SKM-1 treated with dmso at 0.1 percent for 144 hours (cell line): ENCODE data around the gene ADAM33.

Experiments
- DNase-seq: peaks from one replicate; lab custom pipeline; 2025; ENCODE audit not compliant: unreplicated experiment; lab: John Stamatoyannopoulos, UW

Gene ADAM33

GRCh38 chr20:3647473-3647872 is 34.3 kb downstream of the ADAM33 start:
- DNase-seq: no peak

- DNase-seq: no peak
Measured at GRCh38 chr20:3646651-3647050, 35.2 kb downstream of the ADAM33 start.

- DNase-seq: no peak
Measured at GRCh38 chr20:3646067-3646440, 35.8 kb downstream of the ADAM33 start.

GRCh38 chr20:3645309-3646066 is 36.3 kb downstream of the ADAM33 start:
- DNase-seq: no peak

- DNase-seq: no peak
Measured at GRCh38 chr20:3640259-3640658, 41.6 kb downstream of the ADAM33 start.

- DNase-seq: no peak
Measured at GRCh38 chr20:3635346-3635745, 46.5 kb downstream of the ADAM33 start.

- DNase-seq: no peak
Measured at GRCh38 chr20:3633913-3634478, 47.8 kb downstream of the ADAM33 start.

- DNase-seq: no peak
Measured at GRCh38 chr20:3632311-3633004, 49.4 kb downstream of the ADAM33 start.

- DNase-seq: no peak
Measured at GRCh38 chr20:3631534-3631933, 50.3 kb downstream of the ADAM33 start.

GRCh38 chr20:3630429-3630828 is 51.4 kb downstream of the ADAM33 start:
- no peak for DNase-seq

GRCh38 chr20:3629893-3630292 is 51.9 kb downstream of the ADAM33 start:
- no peak for DNase-seq

GRCh38 chr20:3628502-3629314 is 53.1 kb downstream of the ADAM33 start:
- DNase-seq: no peak

- no peak for DNase-seq
Measured at GRCh38 chr20:3627476-3627875, 54.3 kb downstream of the ADAM33 start.

- no peak for DNase-seq
Measured at GRCh38 chr20:3622406-3622805, 59.4 kb downstream of the ADAM33 start.

GRCh38 chr20:3621111-3621510 is 60.7 kb downstream of the ADAM33 start:
- no peak for DNase-seq
